Tibial artery (tissue), 4 donors: ENCODE measurements around the gene BTNL3.
"Not testable (repeated sequence)": the region's sequence is repeated elsewhere in the genome, so short reads cannot be mapped to it uniquely, and the experiment has no call there.

Experiments used
- DNase-seq, 2 donors: peaks; one replicate each; pipeline ENCODE4 v3.0.0-alpha.2; 2019
- H3K27ac ChIP-seq, 2 donors: fragments of 200-600 bp; sonication (generic) in 1 of 2; 1 replicate in 1 of 2; 2 replicates in 1 of 2; pipeline ENCODE4 v1.5.1; 2018 to 2019; ENCODE audit warnings: mild to moderate bottlenecking in 1 of 2
- H3K27me3 ChIP-seq, 2 donors: fragments of 200-600 bp; sonication (generic) in 1 of 2; one replicate each; pipeline versions ENCODE4 v1.5.1 to v1.6.0; 2016 to 2019
- H3K36me3 ChIP-seq, 3 donors: fragments of 200-600 bp; sonication (generic) in 2 of 3; one replicate each; pipeline ENCODE4 v1.5.1; 2016 to 2019; ENCODE audit warnings: mild to moderate bottlenecking in 2 of 3
- H3K4me1 ChIP-seq, 4 donors: fragments of 200-600 bp; sonication (generic) in 2 of 4; 1 replicate in 3 of 4; 2 replicates in 1 of 4; pipeline ENCODE4 v1.5.1; 2016 to 2019
- H3K4me3 ChIP-seq, 2 donors: fragments of 200-600 bp; sonication (generic) in 1 of 2; 1 replicate in 1 of 2; 2 replicates in 1 of 2; pipeline ENCODE4 v1.5.1; 2018 to 2019; ENCODE audit warnings: mild to moderate bottlenecking in 2 of 2
- H3K9me3 ChIP-seq, 3 donors: fragments of 200-600 bp; sonication (generic) in 1 of 3; one replicate each; pipeline ENCODE4 v1.5.1; 2016 to 2019
- intact Hi-C: fragments of 100-400 bp; cut with DNase I; formaldehyde crosslinking; loops from one replicate; pipeline ENCODE4 v1.15.0; 2023; ENCODE audit warnings: low total_unique reads
- TF ChIP-seq, protein P1 (sequence below), 2 experiments: fragments of 200-600 bp in 1 of 2; fragments of 450-650 bp in 1 of 2; IDR thresholded peaks; one replicate each; pipeline ENCODE4 v1.5.1; 2017 to 2019; ENCODE audit warnings: antibody characterized with exemption in 2 of 2, mild to moderate bottlenecking in 1 of 2, moderate library complexity in 1 of 2

The BTNL3 gene

DNA sequence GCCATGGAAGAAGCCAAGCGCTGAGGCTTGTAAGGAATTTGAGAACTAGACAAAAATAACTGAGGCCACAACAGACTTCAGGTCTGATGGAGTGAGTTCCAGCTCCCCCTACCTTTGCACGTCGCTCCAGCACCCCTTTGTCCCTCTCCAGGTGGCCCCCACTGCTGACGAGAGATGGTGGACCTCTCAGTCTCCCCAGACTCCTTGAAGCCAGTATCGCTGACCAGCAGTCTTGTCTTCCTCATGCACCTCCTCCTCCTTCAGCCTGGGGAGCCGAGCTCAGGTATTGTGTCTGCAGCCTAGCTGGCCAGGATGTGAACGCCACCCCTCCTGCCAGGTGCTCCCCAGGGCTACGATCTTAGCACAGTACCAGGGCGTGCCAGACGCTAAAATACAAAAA is 56.7 kb downstream of the BTNL3 start:
- Histone ChIP-seq H3K36me3 (no peaks in the 10 kb centered on the region), H3K9me3 (no peaks in the 10 kb centered on the region), H3K4me1 (no peaks in the 10 kb centered on the region), H3K27ac (no peak overlapping the region), H3K4me3 (no peak overlapping the region), H3K27me3 (peaks cover 0 to 54% of the 10 kb centered on the region in 2 donors)
- intact Hi-C loops, result no loop called here
- no peak for DNase-seq
- TF ChIP-seq, protein P1, sequence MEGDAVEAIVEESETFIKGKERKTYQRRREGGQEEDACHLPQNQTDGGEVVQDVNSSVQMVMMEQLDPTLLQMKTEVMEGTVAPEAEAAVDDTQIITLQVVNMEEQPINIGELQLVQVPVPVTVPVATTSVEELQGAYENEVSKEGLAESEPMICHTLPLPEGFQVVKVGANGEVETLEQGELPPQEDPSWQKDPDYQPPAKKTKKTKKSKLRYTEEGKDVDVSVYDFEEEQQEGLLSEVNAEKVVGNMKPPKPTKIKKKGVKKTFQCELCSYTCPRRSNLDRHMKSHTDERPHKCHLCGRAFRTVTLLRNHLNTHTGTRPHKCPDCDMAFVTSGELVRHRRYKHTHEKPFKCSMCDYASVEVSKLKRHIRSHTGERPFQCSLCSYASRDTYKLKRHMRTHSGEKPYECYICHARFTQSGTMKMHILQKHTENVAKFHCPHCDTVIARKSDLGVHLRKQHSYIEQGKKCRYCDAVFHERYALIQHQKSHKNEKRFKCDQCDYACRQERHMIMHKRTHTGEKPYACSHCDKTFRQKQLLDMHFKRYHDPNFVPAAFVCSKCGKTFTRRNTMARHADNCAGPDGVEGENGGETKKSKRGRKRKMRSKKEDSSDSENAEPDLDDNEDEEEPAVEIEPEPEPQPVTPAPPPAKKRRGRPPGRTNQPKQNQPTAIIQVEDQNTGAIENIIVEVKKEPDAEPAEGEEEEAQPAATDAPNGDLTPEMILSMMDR (IDR thresholded peaks at IDR 0.05), result no peak

DNA sequence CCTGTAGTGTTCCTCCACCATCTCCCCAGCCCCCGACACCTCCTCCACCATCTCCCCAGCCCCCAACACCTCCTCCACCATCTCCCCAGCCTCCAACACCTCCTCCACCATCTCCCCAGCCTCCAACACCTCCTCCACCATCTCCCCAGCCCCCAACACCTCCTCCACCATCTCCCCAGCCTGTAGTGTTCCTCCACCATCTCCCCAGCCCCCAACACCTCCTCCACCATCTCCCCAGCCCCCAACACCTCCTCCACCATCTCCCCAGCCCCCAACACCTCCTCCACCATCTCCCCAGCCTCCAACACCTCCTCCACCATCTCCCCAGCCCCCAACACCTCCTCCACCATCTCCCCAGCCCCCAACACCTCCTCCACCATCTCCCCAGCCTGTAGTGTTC is 57.2 kb downstream of the BTNL3 start:
- DNase-seq, H3K36me3 ChIP-seq, H3K9me3 ChIP-seq, H3K4me3 ChIP-seq, H3K4me1 ChIP-seq, H3K27ac ChIP-seq, intact Hi-C loops: not testable (repeated sequence)
- peaks cover 0 to 54% of the 10 kb centered on the region in 2 donors for H3K27me3 ChIP-seq

DNA sequence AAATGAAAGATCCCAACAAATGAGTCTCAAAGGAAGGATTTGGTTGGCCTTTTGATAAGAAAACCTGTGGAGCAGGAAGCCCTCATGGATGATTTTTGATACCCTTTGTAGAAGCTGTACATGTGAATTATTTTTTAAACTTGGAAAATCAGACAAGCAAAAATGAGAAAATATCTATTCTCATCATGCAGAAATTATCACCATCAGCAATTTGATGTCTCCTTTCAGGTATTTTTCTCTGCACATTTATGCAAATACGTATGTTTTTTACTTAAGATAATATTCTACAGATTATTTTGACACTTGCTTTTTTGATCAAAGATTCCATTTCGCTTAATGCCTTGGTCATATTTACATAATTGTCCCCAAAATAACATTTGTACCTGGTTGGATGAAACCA is 58.6 kb downstream of the BTNL3 start:
- TF ChIP-seq, protein P1 (IDR thresholded peaks at IDR 0.05), result no peak
- H3K4me3 ChIP-seq, result no peak overlapping the region
- H3K4me1 ChIP-seq, result peaks cover 0 to 3% (median under 1%) of the 10 kb centered on the region in 4 donors
- no peaks in the 10 kb centered on the region for H3K36me3 ChIP-seq
- DNase-seq, result no peak
- intact Hi-C loops, result no loop called here
- no peak overlapping the region for H3K27ac ChIP-seq
- H3K9me3 ChIP-seq, result no peaks in the 10 kb centered on the region
- H3K27me3 ChIP-seq, result peaks cover 0 to 58% of the 10 kb centered on the region in 2 donors

DNA sequence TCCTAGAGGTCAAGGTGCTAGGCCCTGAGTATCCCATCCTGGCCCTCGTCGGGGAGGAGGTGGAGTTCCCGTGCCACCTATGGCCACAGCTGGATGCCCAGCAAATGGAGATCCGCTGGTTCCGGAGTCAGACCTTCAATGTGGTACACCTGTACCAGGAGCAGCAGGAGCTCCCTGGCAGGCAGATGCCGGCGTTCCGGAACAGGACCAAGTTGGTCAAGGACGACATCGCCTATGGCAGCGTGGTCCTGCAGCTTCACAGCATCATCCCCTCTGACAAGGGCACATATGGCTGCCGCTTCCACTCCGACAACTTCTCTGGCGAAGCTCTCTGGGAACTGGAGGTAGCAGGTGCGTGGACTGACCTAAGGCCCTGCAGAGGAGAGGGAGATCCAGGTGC is 59.3 kb downstream of the BTNL3 start:
- Histone ChIP-seq H3K36me3 (no peaks in the 10 kb centered on the region), H3K4me3 (no peak overlapping the region), H3K27ac (no peak overlapping the region), H3K27me3 (peaks cover 0 to 62% of the 10 kb centered on the region in 2 donors), H3K9me3 (no peaks in the 10 kb centered on the region), H3K4me1 (peaks cover 0 to 8% (median 5%) of the 10 kb centered on the region in 4 donors)
- intact Hi-C loops, result no loop called here
- TF ChIP-seq, protein P1 (IDR thresholded peaks at IDR 0.05), result no peak
- DNase-seq, result no peak

DNA sequence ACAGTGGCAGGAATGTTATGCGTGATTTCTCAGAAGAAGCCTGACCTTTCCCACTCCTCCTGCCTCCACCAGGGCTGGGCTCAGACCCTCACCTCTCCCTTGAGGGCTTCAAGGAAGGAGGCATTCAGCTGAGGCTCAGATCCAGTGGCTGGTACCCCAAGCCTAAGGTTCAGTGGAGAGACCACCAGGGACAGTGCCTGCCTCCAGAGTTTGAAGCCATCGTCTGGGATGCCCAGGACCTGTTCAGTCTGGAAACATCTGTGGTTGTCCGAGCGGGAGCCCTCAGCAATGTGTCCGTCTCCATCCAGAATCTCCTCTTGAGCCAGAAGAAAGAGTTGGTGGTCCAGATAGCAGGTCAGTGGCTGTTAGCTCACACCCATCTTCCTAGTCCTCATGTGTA is 61.4 kb downstream of the BTNL3 start:
- intact Hi-C loops, result no loop called here
- TF ChIP-seq, protein P1 (IDR thresholded peaks at IDR 0.05), result no peak
- Histone ChIP-seq H3K36me3 (no peaks in the 10 kb centered on the region), H3K4me1 (peaks cover 0 to 19% (median 17%) of the 10 kb centered on the region in 4 donors), H3K27ac (no peak overlapping the region), H3K27me3 (peaks cover 0 to 69% of the 10 kb centered on the region in 2 donors), H3K9me3 (no peaks in the 10 kb centered on the region), H3K4me3 (no peak overlapping the region)
- DNase-seq, result no peak

DNA sequence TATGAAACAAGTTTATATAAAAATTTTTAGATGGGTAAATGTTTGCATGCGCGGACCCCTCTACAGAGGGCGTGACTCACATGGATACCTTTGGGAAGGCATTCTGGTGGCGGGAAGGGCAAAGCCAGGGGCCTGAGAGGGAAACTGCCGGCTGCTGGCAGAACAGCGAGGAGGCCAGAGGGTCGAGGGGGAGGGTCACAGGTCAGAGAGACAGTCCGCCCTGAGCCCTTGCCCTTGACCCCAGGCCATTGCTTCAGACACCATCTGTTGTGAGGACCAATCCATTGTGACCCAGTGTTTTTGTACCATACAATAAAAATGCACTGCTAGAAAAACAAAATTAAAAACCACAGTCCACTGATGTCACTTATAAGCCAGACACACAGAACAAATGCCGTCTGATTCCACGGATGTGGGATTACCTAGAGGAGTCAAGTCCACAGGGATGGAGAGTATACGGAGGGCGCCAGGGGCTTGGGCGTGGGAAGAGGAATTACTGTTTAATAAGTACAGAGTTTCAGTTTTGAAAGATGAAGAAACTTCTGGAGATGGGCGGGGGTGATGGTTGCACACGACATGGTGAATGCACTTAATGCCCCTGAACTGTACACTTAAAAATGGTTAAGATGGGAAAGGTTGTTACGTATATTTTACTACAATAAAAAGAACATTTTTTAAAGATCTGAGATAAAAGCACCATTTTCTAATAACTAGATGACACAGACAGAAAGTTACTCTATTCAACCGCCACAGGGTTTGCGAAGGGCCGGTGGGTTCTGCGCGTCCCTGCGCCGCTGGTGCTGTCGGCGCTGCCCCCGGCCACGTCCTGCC is 63.4 kb downstream of the BTNL3 start:
- no peaks in the 10 kb centered on the region for H3K36me3 ChIP-seq
- H3K4me3 ChIP-seq, result peak overlapping the region in 1 of 2 donors; percentile 57
- peaks cover 0 to 77% of the 10 kb centered on the region in 2 donors for H3K27me3 ChIP-seq
- no peak overlapping the region for H3K27ac ChIP-seq
- TF ChIP-seq, protein P1 (IDR thresholded peaks at IDR 0.05), result no peak
- H3K4me1 ChIP-seq, result peaks cover 0 to 19% (median 17%) of the 10 kb centered on the region in 4 donors
- no peak for DNase-seq
- intact Hi-C loops, result no loop called here
- H3K9me3 ChIP-seq, result no peaks in the 10 kb centered on the region
